Right lung (tissue), 5 donors: ENCODE measurements around the gene ZNF839. TPM values are rescaled to one million over a fixed set of nuclear protein-coding genes. Genes with fewer than 3 reads are reported as not detected.
"Not testable (repeated sequence)": the region's sequence is repeated elsewhere in the genome, so short reads cannot be mapped to it uniquely, and the experiment has no call there.

Source experiments
- DNase-seq, 2 donors: peaks; one replicate each; pipeline ENCODE4 v3.0.0-alpha.2; 2013
- polyA plus RNA-seq, 5 donors: library from polyadenylated mRNA; unstranded; fragments of 120-200 nt; gene quantifications; one replicate each; pipeline versions ENCODE4 v1.2.1 to v1.2.3, GENCODE V29; 2013; ENCODE audit warnings: inconsistent platforms in 1 of 5, low replicate concordance in 1 of 5; ENCODE audit not compliant: insufficient read length in 5 of 5, insufficient read depth in 1 of 5

The ZNF839 gene
- polyA plus RNA-seq, 5 donors: 13.8 to 18.1 (median 15.9) TPM

GRCh38 chr14:102304611-102305506, 14.7 kb upstream of the ZNF839 start, which contains the start of gene MOK:
TSS of gene MOK (minus strand) at chr14:102305164. CDS start at chr14:102304968, 196 bp downstream.
- DNase-seq: peak; percentile 99

DNA sequence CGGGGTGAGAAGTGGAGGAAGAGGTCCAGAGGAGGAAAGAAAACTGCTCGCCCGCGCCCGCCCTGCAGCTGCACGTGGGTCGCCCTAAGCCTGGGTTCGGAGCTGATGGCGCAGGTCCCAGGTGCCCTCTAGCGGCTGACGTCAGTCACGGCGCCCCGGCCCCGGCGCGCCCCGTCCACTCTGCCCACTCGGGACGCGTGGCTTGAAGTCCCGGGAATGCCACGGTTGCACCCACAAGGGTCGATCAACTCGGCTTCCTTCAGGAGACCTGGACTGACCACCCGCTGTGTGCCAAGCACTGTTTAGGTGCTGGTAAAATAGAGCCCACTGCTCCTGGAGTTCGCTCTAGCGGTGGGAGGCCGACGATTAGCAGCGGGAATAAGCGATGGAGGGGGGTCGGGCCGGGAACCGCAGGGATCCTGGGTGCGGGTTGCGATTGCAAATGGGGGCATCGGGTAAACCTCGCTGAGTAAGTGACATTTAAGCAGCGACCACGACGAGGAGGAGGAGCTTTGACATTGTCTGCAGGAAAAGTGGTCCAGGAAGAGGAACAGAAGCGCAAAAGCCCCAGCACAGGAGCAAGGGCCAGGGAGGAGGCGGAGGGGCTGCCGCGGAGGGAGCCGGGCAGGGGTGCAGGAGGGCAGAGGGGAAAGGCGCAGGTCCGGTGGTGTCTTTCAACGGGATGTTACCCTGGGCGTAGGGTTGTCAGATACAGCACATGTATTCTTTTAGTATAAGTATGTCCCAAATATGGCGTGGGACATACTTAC, 5.1 kb upstream of the ZNF839 start:
- DNase-seq: peak; percentile 79 to 86

DNA sequence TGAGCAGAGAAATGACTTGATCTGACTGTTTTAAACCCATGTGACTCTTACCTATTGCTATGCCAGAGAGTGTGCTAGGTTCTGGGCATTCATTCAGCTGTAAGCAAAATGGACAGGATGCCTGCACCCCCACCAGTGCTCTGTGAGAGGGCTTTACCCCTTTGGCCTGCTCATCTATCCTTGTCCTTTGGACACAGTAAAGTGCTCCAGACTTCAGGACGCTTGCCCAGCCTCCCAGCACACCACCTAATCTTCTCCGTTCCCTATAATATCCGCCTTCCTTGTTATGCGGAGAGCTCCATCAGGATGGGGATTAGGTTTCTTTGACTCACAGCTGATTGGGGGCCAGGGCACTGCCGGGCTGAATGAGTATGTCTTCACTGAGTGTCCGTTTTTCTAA, 4.4 kb upstream of the ZNF839 start:
- no peak for DNase-seq

DNA sequence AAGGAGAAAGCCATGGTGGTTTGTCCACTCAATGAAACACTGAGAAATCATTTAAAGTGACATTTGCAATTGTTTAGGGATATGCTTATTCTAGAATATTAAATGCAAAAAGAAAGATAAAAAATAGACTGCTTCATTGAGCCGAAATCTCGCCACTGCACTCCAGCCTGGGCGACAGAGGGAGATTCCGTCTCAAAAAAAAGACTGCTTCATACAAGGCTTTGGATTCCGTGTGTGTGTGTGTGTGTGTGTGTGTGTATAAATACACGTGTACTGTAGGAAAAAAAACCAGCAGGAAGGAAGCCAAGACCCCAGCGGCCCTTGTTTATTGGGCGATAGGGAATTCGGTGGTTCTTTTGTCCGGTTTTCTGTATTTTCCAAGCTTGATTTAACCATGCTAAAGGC, 3.2 kb upstream of the ZNF839 start:
- no peak for DNase-seq

DNA sequence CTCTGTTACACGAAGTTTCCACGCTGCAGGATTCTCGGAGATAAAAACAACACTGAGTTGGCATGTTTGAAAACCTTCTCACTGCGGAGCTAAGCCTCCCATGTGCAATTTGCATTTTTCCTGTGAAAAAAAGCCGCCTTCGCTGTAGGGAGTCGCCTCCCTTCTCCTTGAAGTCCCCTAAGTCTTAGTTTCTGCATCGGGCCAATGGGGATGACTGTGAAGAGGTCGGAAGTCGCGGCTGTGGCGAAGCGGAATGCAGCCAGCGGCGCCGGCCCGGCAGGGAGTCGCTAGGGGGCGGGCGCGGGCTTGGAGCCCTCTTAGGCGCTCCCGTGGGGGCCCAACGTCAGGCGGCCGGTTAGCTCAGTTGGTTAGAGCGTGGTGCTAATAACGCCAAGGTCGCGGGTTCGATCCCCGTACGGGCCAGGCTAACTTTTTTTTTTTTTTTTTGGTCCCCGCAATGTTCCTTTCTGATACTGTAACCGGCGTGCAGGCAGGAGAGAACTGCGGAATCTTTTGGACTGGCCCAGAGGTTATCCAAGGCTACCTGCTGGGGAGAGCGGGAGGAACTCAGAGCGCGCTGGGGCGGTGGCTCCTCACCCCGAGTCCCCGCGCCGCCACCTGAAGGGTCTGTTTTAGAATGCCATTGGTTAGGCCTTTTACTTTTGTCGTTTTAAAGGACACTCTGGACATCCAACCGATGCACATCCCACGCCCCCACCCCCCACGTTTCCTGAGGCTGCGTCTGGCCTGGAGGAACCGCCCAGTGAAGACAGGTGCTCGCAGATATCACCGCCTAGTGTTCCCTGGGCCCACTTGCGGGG, 2.6 kb upstream of the ZNF839 start:
- peak; percentile 90 to 92 for DNase-seq

DNA sequence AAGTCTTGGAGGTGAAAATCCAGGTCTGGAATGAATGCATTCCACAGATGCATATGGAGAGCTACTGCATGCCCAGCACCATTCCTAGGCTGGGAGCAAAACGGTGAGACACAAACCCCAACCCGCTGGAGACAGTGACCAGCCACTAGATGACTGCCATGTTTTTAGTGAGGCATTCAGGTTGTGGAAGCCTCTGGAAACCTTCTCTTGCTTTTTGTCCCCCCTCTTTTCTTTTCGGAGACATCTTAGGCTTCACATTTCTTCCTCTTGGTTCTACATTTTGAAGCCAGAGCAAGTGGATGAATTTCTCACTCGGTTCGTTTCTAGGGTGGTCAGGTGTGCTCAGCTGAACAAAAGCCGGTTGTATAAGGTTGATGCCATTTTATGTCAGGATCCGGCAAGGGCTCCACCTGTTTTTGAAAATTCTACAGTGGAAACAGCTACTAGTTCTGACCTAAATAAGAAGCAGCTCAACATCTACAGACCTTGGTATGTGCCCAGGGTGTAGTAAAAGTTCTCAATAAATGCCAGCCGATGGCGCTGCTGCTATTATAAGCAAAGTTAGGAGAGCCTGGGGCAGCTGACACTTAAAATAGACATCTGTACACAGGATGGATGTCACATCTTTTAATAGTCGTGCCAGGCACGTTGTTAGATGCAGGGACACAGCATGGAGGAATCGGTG, 1.8 kb upstream of the ZNF839 start:
- no peak for DNase-seq

DNA sequence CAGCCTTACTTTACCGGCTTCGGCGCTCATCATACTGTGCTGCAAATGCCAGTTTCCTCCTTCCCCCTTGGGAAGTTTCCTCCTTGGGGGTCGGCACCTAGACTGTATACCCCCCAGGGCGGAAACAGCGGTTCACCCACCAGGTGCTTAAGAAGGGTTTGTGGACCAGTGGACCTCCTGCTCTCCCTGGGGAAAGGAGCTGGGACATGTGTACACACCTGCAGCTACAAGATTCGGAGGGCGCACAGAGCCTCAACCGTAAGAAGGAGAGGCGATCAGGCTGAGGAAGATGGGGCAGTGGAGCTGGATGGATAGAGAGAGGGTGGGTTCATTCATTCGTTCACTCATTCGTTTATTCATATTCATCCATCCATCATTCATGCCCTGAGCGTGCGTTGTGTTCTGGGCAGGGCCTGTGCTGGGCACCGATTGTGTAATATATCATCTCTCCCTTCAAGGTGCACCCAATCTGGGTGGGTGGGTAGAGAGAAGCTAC, 717 bp upstream of the ZNF839 start:
- DNase-seq: no peak

GRCh38 chr14:102320033-102320660, 601 bp downstream of the ZNF839 start:
- peak in 1 of 2 donors; percentile 38 for DNase-seq

GRCh38 chr14:102320671-102321455, 1.3 kb downstream of the ZNF839 start:
- no peak for DNase-seq

DNA sequence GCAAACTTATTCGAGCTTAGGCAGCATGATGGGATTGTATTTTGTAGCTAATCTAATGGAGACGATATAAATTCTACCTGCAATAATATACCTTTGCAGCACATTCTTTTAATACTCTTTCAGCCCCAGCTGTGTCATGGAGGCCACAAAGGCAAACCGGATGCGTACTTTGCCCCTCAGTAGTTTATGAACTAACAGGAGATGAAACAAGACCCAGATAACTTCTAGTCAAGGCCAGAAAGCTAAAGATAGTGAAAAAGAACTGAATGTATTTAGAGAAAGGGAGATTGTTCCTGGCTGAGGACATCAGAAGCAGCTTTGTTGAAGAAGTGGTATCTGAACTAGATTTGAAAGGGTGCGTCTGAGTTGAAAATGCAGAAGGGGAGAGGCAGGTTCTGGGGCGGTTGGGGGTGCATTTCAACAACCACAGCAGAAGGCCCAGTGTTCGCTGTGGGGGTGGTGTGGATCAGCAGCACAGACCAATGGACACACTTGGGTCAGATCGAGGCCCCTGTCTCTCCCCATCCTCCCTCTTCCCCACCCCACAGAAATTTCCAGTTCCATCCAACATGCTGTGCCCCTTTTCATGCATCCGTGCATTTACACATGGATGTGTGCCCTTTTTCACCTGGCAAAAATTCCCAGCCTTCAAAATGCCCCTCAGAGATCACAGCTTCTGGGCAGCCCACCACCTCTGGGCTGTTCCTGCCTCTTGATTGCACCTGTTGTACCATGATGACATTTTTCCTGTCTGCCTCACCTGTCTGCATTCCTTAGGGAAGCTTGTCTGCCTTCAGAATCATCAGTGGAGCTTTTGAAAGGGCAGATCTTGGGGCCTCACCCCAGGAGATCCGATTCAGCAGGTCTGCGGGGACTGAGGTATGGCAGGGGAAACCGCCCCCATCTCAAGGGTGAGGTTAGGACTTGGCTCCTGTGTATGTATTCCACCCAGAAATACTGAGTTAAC, 2.2 kb downstream of the ZNF839 start:
- no peak for DNase-seq

DNA sequence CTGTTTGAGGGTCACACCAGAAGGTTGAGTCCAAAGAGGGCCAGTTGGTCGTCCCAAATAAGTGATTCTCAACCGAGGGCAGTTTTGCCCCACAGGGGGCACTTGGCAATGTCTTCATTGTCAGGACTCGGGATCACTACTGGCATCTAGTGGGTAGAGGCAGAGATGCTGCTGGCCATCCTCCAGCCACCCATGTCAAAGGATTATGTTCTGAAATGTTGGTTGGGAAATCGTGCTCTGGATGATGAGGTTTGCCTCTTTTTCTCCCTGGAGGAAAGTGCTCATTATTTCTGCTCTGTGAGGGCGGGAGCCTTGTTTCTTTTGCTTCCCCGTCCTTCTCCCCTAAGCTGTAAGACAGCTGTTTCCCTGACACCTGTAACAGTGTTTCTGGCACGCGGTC, 3.6 kb downstream of the ZNF839 start:
- no peak for DNase-seq

- DNase-seq: no peak
Observed at GRCh38 chr14:102325791-102326345, 6.3 kb downstream of the ZNF839 start.

GRCh38 chr14:102326583-102326982, 7.0 kb downstream of the ZNF839 start:
- DNase-seq: no peak

GRCh38 chr14:102329381-102329780, 9.8 kb downstream of the ZNF839 start:
- not testable (repeated sequence) for DNase-seq

- no peak for DNase-seq
Observed at GRCh38 chr14:102330806-102331205, 11.3 kb downstream of the ZNF839 start.

DNA sequence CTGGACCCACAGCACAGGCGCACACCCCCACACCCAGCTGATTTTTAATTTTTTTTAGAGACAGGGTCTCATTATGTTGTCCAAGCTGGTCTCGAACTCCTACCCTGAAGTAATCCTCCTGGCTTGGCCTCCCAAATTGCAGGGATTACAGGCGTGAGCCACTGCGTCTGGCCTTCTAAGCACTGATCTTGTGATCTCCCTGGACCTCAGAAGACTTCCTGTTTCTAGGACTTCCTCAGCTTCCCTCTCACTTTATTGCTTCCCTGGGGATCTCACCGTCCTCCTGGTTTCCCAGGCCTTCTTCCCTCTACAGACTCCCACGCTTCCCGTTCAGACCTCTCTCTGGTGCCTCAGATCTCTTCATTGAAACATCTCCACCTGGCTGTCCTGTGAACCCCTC, 13.8 kb downstream of the ZNF839 start:
- DNase-seq: no peak

- no peak for DNase-seq
Observed at GRCh38 chr14:102333795-102334705, 14.5 kb downstream of the ZNF839 start.
